Psoas muscle (tissue), 8 donors: ENCODE data around the gene KLC4. TPM values are rescaled to one million over a fixed set of nuclear protein-coding genes. Genes with fewer than 3 reads are reported as not detected.

Source experiments
- ATAC-seq, 4 donors: fragments of 200-7000 bp; cut with Tn5 transposase; one replicate each; pipeline ENCODE4 v1.9.1; 2020; ENCODE audit warnings: moderate library complexity in 3 of 4, mild to moderate bottlenecking in 2 of 4
- DNase-seq, 2 donors: peaks; one replicate each; pipeline ENCODE4 v3.0.0-alpha.2; 2020
- H3K27ac ChIP-seq: fragments of 200-600 bp; one replicate; pipeline ENCODE4 v1.8.0; 2022
- H3K27me3 ChIP-seq, 3 donors: fragments of 200-600 bp in 1 of 3; one replicate each; pipeline versions ENCODE4 v1.6.1 to v1.8.0; 2013 to 2022; ENCODE audit warnings: low read length in 2 of 3, mild to moderate bottlenecking in 2 of 3, moderate library complexity in 1 of 3; ENCODE audit not compliant: insufficient read depth in 3 of 3
- H3K36me3 ChIP-seq, 2 donors: fragments of 200-600 bp in 1 of 2; one replicate each; pipeline versions ENCODE4 v1.6.1 to v1.8.0; 2013 to 2022; ENCODE audit warnings: low read depth in 1 of 2, mild to moderate bottlenecking in 1 of 2, moderate library complexity in 1 of 2; ENCODE audit not compliant: insufficient read depth in 1 of 2
- H3K4me1 ChIP-seq: fragments of 200-600 bp; one replicate; pipeline ENCODE4 v1.8.0; 2022
- H3K4me3 ChIP-seq: fragments of 200-600 bp; one replicate; pipeline ENCODE4 v1.8.0; 2022; ENCODE audit warnings: mild to moderate bottlenecking
- H3K9me3 ChIP-seq: fragments of 200-600 bp; one replicate; pipeline ENCODE4 v1.8.0; 2022
- WGBS, 3 donors: extraction: QIAGEN DNeasy Blood & Tissue Kit; methylation state at CpG; one replicate each; pipeline versions ENCODE4 v1.1.6 to v1.1.7; 2013; 5-methylcytosine and 5-hydroxymethylcytosine counted together
- intact Hi-C, 2 donors: fragments of 100-400 bp; cut with DNase I; formaldehyde crosslinking; loops; one replicate each; pipeline versions ENCODE4 v1.11.0 to v1.14.2; 2022
- polyA plus RNA-seq, 3 donors: library from polyadenylated mRNA; stranded (reverse); fragments of 200-250 nt; gene quantifications; one replicate each; pipeline ENCODE4 v1.2.3, GENCODE V29; 2013
- total RNA-seq, 4 donors: library from RNA; stranded (reverse); fragmentation: NEBNext Ultra II Directional in 2 of 4; extraction: Animal tissue kit (Norgen Biotek cat#: 25700) in 2 of 4; gene quantifications; one replicate each; pipeline versions ENCODE4 v1.2.1 to v1.2.4, GENCODE V29; 2021 to 2023
- TF ChIP-seq, protein P1 (sequence below): fragments of 200-600 bp; IDR thresholded peaks from one replicate; pipeline ENCODE4 v1.8.0; 2022; ENCODE audit warnings: antibody characterized with exemption
- donor health status: healthy with polysubstance abuse.
- donor health status: DM: no; HTN: no; CAD: no; lungs with moderate emphysema.
- donor health status: Bipolar disorder and iron deficiency.
- donor health status: healthy.
- donor health status: DM: yes; HTN: yes; CAD: no.
- donor health status: DM: no; HTN: no; CAD: no.
- donor health status: DM: no; HTN: no; CAD: no.
- donor health status: DM: yes; HTN: yes; CAD: no.

Gene KLC4
- total and polyA plus RNA-seq, 7 donors: 12.2 to 20.9 (median 14.9) TPM

DNA sequence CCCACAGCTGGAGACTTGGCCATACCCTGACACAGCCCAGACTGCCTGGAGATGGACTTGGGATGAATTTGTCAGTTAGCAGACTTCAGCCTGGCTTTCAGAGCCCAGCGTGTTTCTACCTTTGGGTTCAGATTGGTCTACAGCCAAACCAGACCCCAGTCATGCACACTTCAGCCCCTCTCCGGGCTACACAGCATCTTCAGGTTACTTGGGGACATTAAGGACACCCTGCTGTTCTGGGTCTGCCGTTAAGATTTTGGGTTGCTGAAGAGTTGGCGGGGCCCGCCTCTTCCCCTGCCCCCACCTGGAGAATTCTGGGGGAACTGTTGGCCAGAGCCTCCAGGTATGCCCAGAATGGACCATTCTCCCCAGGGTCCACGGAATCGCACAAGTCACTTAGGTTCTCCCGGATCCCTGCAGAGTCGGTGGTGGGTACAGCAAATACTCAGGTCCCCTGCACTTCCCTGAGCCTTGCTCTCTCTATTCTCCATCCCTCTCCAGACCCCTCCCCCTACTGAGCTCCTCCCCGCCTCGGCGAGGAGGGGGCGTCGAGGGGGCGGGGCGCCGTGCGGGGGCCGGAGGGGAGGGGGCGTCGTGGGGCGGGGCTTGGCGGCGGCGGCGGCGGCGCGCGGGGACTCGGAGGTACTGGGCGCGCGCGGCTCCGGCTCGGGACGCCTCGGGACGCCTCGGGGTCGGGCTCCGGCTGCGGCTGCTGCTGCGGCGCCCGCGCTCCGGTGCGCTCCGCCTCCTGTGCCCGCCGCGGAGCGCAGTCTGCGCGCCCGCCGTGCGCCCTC, 16.4 kb downstream of the KLC4 start, which contains the start of gene PTK7:
PTK7 (plus strand) TSS at position 645 of the 794 bp plus-strand sequence. CDS start 175 bp downstream, outside the sequence.
- H3K27me3 ChIP-seq: peaks cover 0 to 20% (median 12%) of the 10 kb centered on the region in 3 donors
- DNase-seq (no peak), ATAC-seq (peak; percentile 27 to 60 (median 54))
- no peak within 1 kb of the TSS for H3K27ac ChIP-seq
- H3K4me3 ChIP-seq: peak within 1 kb of the TSS; percentile 63
- H3K36me3 ChIP-seq: peaks cover 0 to 41% of the 10 kb centered on the region in 2 donors
- TF ChIP-seq, protein P1, sequence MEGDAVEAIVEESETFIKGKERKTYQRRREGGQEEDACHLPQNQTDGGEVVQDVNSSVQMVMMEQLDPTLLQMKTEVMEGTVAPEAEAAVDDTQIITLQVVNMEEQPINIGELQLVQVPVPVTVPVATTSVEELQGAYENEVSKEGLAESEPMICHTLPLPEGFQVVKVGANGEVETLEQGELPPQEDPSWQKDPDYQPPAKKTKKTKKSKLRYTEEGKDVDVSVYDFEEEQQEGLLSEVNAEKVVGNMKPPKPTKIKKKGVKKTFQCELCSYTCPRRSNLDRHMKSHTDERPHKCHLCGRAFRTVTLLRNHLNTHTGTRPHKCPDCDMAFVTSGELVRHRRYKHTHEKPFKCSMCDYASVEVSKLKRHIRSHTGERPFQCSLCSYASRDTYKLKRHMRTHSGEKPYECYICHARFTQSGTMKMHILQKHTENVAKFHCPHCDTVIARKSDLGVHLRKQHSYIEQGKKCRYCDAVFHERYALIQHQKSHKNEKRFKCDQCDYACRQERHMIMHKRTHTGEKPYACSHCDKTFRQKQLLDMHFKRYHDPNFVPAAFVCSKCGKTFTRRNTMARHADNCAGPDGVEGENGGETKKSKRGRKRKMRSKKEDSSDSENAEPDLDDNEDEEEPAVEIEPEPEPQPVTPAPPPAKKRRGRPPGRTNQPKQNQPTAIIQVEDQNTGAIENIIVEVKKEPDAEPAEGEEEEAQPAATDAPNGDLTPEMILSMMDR: no peak
- intact Hi-C loops: no loop called here
- WGBS, 3 donors: 4 to 7% (median 6%) methylated on average over 28 to 60 of the region's 60 CpGs
- H3K4me1 ChIP-seq: peaks cover 5% of the 10 kb centered on the region
- H3K9me3 ChIP-seq: no peaks in the 10 kb centered on the region

DNA sequence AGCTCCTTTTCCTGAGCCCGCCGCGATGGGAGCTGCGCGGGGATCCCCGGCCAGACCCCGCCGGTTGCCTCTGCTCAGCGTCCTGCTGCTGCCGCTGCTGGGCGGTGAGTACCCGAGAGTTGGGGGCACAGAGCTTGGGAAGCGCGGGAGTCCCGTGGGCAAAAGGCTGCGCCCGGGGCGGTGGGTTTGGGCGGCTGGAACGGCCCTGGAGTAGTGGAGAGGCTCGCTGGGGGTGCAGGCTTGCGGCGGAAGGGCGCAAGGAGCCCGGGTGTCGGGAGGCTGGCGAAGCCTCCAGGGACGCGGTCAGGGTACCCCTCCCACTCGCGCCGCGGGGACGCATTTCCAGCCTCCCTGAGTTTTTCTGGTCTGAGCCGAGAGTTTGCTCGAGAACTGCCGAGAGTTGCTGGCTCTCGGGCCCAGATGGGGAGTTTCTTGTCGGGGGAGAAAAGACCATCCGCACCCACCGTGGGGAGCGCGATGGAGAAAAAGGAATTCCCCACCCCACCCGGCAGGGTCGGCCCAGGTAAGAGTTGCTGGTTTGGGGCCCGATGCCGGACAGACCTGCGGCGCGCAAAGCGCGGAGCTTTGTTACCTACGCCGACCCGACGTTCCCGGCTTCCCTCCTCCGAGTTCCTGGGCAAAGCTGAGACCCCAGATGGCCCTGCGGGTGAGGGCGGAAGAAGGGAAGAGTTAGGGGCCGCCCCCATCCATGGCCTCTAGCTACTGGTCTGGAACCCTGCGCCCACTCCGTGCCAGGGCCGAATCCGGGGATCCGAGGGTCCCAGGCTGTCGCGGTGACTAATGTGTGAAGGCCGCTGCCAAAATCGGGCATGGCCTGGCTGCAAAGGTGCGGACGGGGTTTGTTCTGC, 17.3 kb downstream of the KLC4 start:
- DNase-seq (peak in 1 of 2 donors; percentile 18), ATAC-seq (peak in 3 of 4 donors; percentile 21 to 44 (median 28))
- 2 to 4% (median 3%) methylated on average over 62 to 72 of the region's 72 CpGs for WGBS, 3 donors
- Histone ChIP-seq H3K4me1 (peaks cover 5% of the 10 kb centered on the region), H3K27me3 (peaks cover 0 to 20% (median 12%) of the 10 kb centered on the region in 3 donors), H3K4me3 (peak overlapping the region; percentile 63), H3K36me3 (peaks cover 0 to 32% of the 10 kb centered on the region in 2 donors), H3K27ac (no peak overlapping the region), H3K9me3 (no peaks in the 10 kb centered on the region)
- TF ChIP-seq, protein P1: no peak
- intact Hi-C loops: no loop called here

DNA sequence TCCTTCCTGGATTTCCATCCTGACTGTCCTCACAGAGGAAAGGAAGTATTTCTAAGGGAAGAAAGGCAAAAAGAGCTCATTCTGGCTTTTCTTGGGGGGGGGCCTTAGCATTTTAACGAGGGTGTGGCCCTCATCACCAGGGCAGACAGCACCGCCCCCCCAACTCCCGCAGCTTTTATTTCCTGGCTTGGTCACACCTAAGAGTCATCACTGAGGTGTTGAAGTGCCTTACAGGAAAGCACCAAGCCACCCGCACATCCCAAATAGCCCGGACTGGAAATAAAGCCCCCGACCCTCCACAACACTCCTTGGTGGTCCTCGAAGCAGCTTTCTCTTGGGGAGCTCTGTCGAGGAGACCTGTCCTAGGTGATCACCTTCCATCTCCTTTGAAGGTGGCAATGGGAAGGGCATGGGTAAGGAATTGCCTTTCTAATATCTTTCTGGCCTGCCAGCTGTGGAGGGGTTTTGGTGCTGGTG, 17.9 kb downstream of the KLC4 start:
- ATAC-seq: no peak
- TF ChIP-seq, protein P1: no peak

DNA sequence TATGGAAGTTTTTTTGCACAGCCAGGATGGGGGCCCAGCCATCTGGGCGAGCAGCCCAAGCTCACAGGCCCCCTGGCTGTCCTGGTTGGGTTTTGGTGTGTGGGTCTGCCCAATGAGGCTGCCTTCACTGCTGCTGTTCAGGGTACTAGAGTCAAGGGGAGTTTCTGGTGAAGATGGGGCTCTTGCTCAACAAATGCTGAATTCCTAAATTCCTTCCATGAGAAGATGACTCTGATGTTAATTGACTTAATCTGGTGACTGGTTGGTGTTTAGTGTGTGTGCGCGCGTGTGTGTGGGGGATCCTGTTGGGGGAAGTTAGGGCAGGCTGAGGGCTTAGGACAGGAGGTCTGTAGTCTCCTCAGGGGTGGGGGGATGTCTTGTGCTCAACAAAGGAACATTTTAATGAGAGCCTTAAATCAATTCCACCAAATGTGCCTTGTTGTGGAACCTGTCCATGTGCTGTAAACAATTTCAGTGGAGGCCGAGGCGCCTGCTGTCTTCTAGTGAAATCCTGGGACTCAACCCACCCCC, 18.6 kb downstream of the KLC4 start:
- intact Hi-C loops: no loop called here
- no peak for DNase-seq
- peaks cover 0 to 19% of the 10 kb centered on the region in 2 donors for H3K36me3 ChIP-seq

More for the DNA sequence above, 17.9 kb downstream of the KLC4 start:
- Histone ChIP-seq H3K4me3 (peak overlapping the region; percentile 63), H3K27ac (no peak overlapping the region), H3K36me3 (peaks cover 0 to 26% of the 10 kb centered on the region in 2 donors), H3K9me3 (no peaks in the 10 kb centered on the region), H3K27me3 (peaks cover 0 to 20% (median 12%) of the 10 kb centered on the region in 3 donors), H3K4me1 (peaks cover 5% of the 10 kb centered on the region)
- 51 to 62% (median 53%) methylated on average over 8 of the region's 8 CpGs for WGBS, 3 donors
- intact Hi-C loops: no loop called here
- no peak for DNase-seq

More for the DNA sequence above, 18.6 kb downstream of the KLC4 start:
- Histone ChIP-seq H3K27me3 (peaks cover 0 to 20% (median 12%) of the 10 kb centered on the region in 3 donors), H3K4me3 (no peak overlapping the region), H3K9me3 (no peaks in the 10 kb centered on the region), H3K4me1 (peaks cover 5% of the 10 kb centered on the region), H3K27ac (no peak overlapping the region)
- TF ChIP-seq, protein P1: no peak
- no peak for ATAC-seq
- 90 to 93% (median 92%) methylated on average over 6 of the region's 6 CpGs for WGBS, 3 donors
